SK-N-SH treated with all-trans-retinoic acid at 6 μM for 48 hours (cell line): ENCODE data around the gene MYOM3.
A peak's percentile ranks its signal among the peaks of the same experiment; 100 is the strongest.

Experiments used
- ATAC-seq: fragments of 200-7000 bp; cut with Tn5 transposase; 3 replicates; pipeline ENCODE4 v1.9.1; 2020; ENCODE audit warnings: mild to moderate bottlenecking, moderate library complexity
- ARNTL ChIP-seq: fragments of 450-650 bp; formaldehyde crosslinking; IDR thresholded peaks from 2 replicates; pipeline ENCODE4 v1.5.0; 2020; ENCODE audit warnings: low read depth, mild to moderate bottlenecking, moderate library complexity, borderline replicate concordance
- BACH2 ChIP-seq: fragments of 250-450 bp; sonication (Bioruptor Pico); IDR thresholded peaks from 2 replicates; pipeline ENCODE4 v1.9.0; 2021; ENCODE audit warnings: mild to moderate bottlenecking, borderline replicate concordance
- CREB5 ChIP-seq: fragments of 250-450 bp; sonication (Bioruptor Pico); IDR thresholded peaks from 2 replicates; pipeline ENCODE4 v1.5.1; 2020; ENCODE audit warnings: low read depth, mild to moderate bottlenecking, moderate library complexity
- CSDC2 ChIP-seq: fragments of 250-450 bp; sonication (Bioruptor Pico); IDR thresholded peaks from 2 replicates; pipeline ENCODE4 v1.5.0; 2020; ENCODE audit warnings: mild to moderate bottlenecking, moderate library complexity
- CSRNP3 ChIP-seq: fragments of 250-450 bp; sonication (Bioruptor Pico); IDR thresholded peaks from 2 replicates; pipeline ENCODE4 v1.5.1; 2021; ENCODE audit warnings: mild to moderate bottlenecking, moderate library complexity
- ESRRG ChIP-seq: fragments of 250-450 bp; sonication (Bioruptor Pico); IDR thresholded peaks from 2 replicates; pipeline ENCODE4 v1.6.1; 2021; ENCODE audit warnings: mild to moderate bottlenecking
- GLIS3 ChIP-seq: fragments of 250-450 bp; sonication (Bioruptor Pico); IDR thresholded peaks from 2 replicates; pipeline ENCODE4 v1.5.0; 2020; ENCODE audit warnings: mild to moderate bottlenecking, moderate library complexity
- ISL1 ChIP-seq: fragments of 250-450 bp; sonication (Bioruptor Pico); IDR thresholded peaks from 2 replicates; pipeline ENCODE4 v2.1.2; 2022; ENCODE audit warnings: mild to moderate bottlenecking, moderate library complexity
- OSR1 ChIP-seq: fragments of 250-450 bp; sonication (Bioruptor Pico); IDR thresholded peaks from 2 replicates; pipeline ENCODE4 v1.8.0; 2022; ENCODE audit warnings: moderate library complexity, mild to moderate bottlenecking, inconsistent platforms
- PATZ1 ChIP-seq: fragments of 250-450 bp; sonication (Bioruptor Pico); IDR thresholded peaks from 2 replicates; pipeline ENCODE4 v1.8.0; 2020; ENCODE audit warnings: mild to moderate bottlenecking, moderate library complexity, borderline replicate concordance
- POU6F1 ChIP-seq: fragments of 250-450 bp; sonication (Bioruptor Pico); IDR thresholded peaks from 2 replicates; pipeline ENCODE4 v1.8.0; 2021; ENCODE audit warnings: low read depth, mild to moderate bottlenecking, moderate library complexity, borderline replicate concordance
- PPARA ChIP-seq: fragments of 250-450 bp; sonication (Bioruptor Pico); IDR thresholded peaks from 2 replicates; pipeline ENCODE4 v1.5.0; 2020; ENCODE audit warnings: mild to moderate bottlenecking, borderline replicate concordance
- RARB ChIP-seq: fragments of 250-450 bp; sonication (Bioruptor Pico); IDR thresholded peaks from 2 replicates; pipeline ENCODE4 v1.8.0; 2021; ENCODE audit warnings: mild to moderate bottlenecking, moderate library complexity
- SNAI2 ChIP-seq: fragments of 250-450 bp; sonication (Bioruptor Pico); IDR thresholded peaks from 2 replicates; pipeline ENCODE4 v1.5.0; 2020; ENCODE audit warnings: mild to moderate bottlenecking, moderate library complexity
- TCF4 ChIP-seq: fragments of 250-450 bp; sonication (Bioruptor Pico); IDR thresholded peaks from 2 replicates; pipeline ENCODE4 v1.8.0; 2021; ENCODE audit warnings: mild to moderate bottlenecking, moderate library complexity, borderline replicate concordance
- TOX ChIP-seq: fragments of 250-450 bp; sonication (Bioruptor Pico); IDR thresholded peaks from 2 replicates; pipeline ENCODE4 v1.8.0; 2021; ENCODE audit warnings: mild to moderate bottlenecking, moderate library complexity, borderline replicate concordance
- TSHZ2 ChIP-seq: fragments of 250-450 bp; sonication (Bioruptor Pico); IDR thresholded peaks from 2 replicates; pipeline ENCODE4 v1.5.0; 2020; ENCODE audit warnings: mild to moderate bottlenecking, moderate library complexity
- ZC3H10 ChIP-seq: fragments of 250-450 bp; sonication (Bioruptor Pico); IDR thresholded peaks from 2 replicates; pipeline ENCODE4 v1.5.1; 2021; ENCODE audit warnings: mild to moderate bottlenecking, moderate library complexity
- ZFP30 ChIP-seq: fragments of 450-650 bp; formaldehyde crosslinking; IDR thresholded peaks from 2 replicates; pipeline ENCODE4 v1.5.0; 2022; ENCODE audit warnings: mild to moderate bottlenecking, moderate library complexity
- ZNF565 ChIP-seq: fragments of 450-650 bp; formaldehyde crosslinking; conservative IDR thresholded peaks from 2 replicates; pipeline ENCODE4 v1.5.0; 2020; ENCODE audit warnings: low read depth, mild to moderate bottlenecking, moderate library complexity
- ZNF70 ChIP-seq: fragments of 450-650 bp; formaldehyde crosslinking; IDR thresholded peaks from 2 replicates; pipeline ENCODE4 v1.5.0; 2020; ENCODE audit warnings: mild to moderate bottlenecking, moderate library complexity
- ZNF8 ChIP-seq: fragments of 450-650 bp; formaldehyde crosslinking; IDR thresholded peaks from 2 replicates; pipeline ENCODE4 v1.5.0; 2020; ENCODE audit warnings: mild to moderate bottlenecking, moderate library complexity

Gene MYOM3

GRCh38 chr1:24126018-24126671 lies 14.2 kb upstream of the MYOM3 start:
- peak; percentile 51; the same call in 2 of the 3 replicates for ATAC-seq
- TF ChIP-seq ZNF565 (CRISPR knock-in tag) (no peak), OSR1 (no peak), PPARA (CRISPR knock-in tag) (no peak), SNAI2 (CRISPR knock-in tag) (no peak), TOX (CRISPR knock-in tag) (no peak), ZNF70 (CRISPR knock-in tag) (no peak), CREB5 (CRISPR knock-in tag) (no peak), GLIS3 (CRISPR knock-in tag) (no peak), ZNF8 (CRISPR knock-in tag) (no peak), ISL1 (no peak), TSHZ2 (CRISPR knock-in tag) (no peak), ARNTL (CRISPR knock-in tag) (no peak), RARB (CRISPR knock-in tag) (no peak), ESRRG (no peak), CSRNP3 (CRISPR knock-in tag) (no peak)

- TF ChIP-seq ZNF565 (CRISPR knock-in tag) = no peak
- TF ChIP-seq, all 23 proteins: peak for 0
- no peak for ATAC-seq
Observed at GRCh38 chr1:24125456-24125855, 13.5 kb upstream of the MYOM3 start.

GRCh38 chr1:24124980-24125379 lies 13.0 kb upstream of the MYOM3 start:
- TF ChIP-seq ZNF565 (CRISPR knock-in tag) = no peak
- no peak for TF ChIP-seq CREB5 (CRISPR knock-in tag)
- TF ChIP-seq TOX (CRISPR knock-in tag) = no peak
- TF ChIP-seq OSR1 = no peak
- no peak for TF ChIP-seq ZNF70 (CRISPR knock-in tag)
- no peak for TF ChIP-seq ISL1
- TF ChIP-seq CSDC2 (CRISPR knock-in tag) = no peak
- no peak for TF ChIP-seq ZFP30 (CRISPR knock-in tag)
- no peak for TF ChIP-seq ZNF8 (CRISPR knock-in tag)
- TF ChIP-seq PPARA (CRISPR knock-in tag) = no peak
- no peak for TF ChIP-seq CSRNP3 (CRISPR knock-in tag)
- TF ChIP-seq ESRRG = no peak
- TF ChIP-seq POU6F1 (CRISPR knock-in tag) = no peak
- no peak for TF ChIP-seq BACH2 (CRISPR knock-in tag)
- no peak for TF ChIP-seq ARNTL (CRISPR knock-in tag)
- no peak for TF ChIP-seq TCF4
- TF ChIP-seq RARB (CRISPR knock-in tag) = no peak
- no peak for TF ChIP-seq ZC3H10
- TF ChIP-seq SNAI2 (CRISPR knock-in tag) = no peak
- no peak for TF ChIP-seq PATZ1 (CRISPR knock-in tag)
- TF ChIP-seq, all 23 proteins: peak for 0
- no peak for ATAC-seq
